DND-41 (cell line): ENCODE results near the gene ERCC5.

Source experiments
- ATAC-seq: fragments of 200-7000 bp; cut with Tn5 transposase; 3 replicates; pipeline ENCODE4 v1.9.1; 2021; ENCODE audit warnings: low read depth; ENCODE audit not compliant: insufficient read depth
- DNase-seq: peaks from one replicate; pipeline ENCODE4 v3.0.0-alpha.2; 2020
- H2AFZ ChIP-seq: 2 replicates; pipeline ENCODE4 v1.6.0; 2012; ENCODE audit warnings: low read depth, low read length
- H3K27ac ChIP-seq: 2 replicates; pipeline ENCODE4 v1.5.1; 2012; ENCODE audit warnings: low read length, inconsistent platforms
- H3K27me3 ChIP-seq: fragments of 200-600 bp; sonication (generic); 2 replicates; pipeline ENCODE4 v1.6.0; 2012; ENCODE audit warnings: low read length, mild to moderate bottlenecking, inconsistent platforms; ENCODE audit not compliant: insufficient read depth, poor library complexity
- H3K36me3 ChIP-seq: 2 replicates; pipeline ENCODE4 v1.5.1; 2012; ENCODE audit warnings: low read length, inconsistent platforms; ENCODE audit not compliant: insufficient read depth
- H3K4me1 ChIP-seq: 2 replicates; pipeline ENCODE4 v1.5.1; 2012; ENCODE audit warnings: mild to moderate bottlenecking, low read length; ENCODE audit not compliant: insufficient read depth
- H3K4me2 ChIP-seq: 2 replicates; pipeline ENCODE4 v1.6.0; 2012; ENCODE audit warnings: mild to moderate bottlenecking, moderate library complexity, low read length, inconsistent platforms; ENCODE audit not compliant: insufficient read depth
- H3K4me3 ChIP-seq, 2 experiments: fragments of 200-600 bp in 1 of 2; shearing (Covaris generic) in 1 of 2; 2 replicates each; pipeline ENCODE4 v1.5.1; 2012 to 2016; ENCODE audit warnings: inconsistent platforms in 2 of 2, low read length in 2 of 2, mild to moderate bottlenecking in 2 of 2, low read depth in 1 of 2, moderate library complexity in 1 of 2
- H3K79me2 ChIP-seq: 2 replicates; pipeline ENCODE4 v1.6.0; 2012; ENCODE audit warnings: low read length, inconsistent platforms; ENCODE audit not compliant: insufficient read depth
- H3K9ac ChIP-seq: 2 replicates; pipeline ENCODE4 v1.6.0; 2012; ENCODE audit warnings: low read depth, mild to moderate bottlenecking, inconsistent platforms, low read length, moderate library complexity
- H3K9me3 ChIP-seq: 2 replicates; pipeline ENCODE4 v1.5.1; 2012; ENCODE audit warnings: low read length, moderate library complexity, mild to moderate bottlenecking, inconsistent platforms; ENCODE audit not compliant: insufficient read depth, severe bottlenecking
- H4K20me1 ChIP-seq: 2 replicates; pipeline ENCODE4 v1.6.0; 2012; ENCODE audit warnings: low read length; ENCODE audit not compliant: insufficient read depth
- CTCF ChIP-seq: IDR thresholded peaks from 2 replicates; pipeline ENCODE4 v1.5.1; 2012; ENCODE audit warnings: borderline replicate concordance, low read length, moderate library complexity, mild to moderate bottlenecking; ENCODE audit not compliant: poor library complexity, severe bottlenecking; ENCODE audit errors: extremely low read depth
- EZH2 ChIP-seq: IDR thresholded peaks from 3 replicates; pipeline ENCODE4 v1.6.1; 2012; ENCODE audit warnings: borderline replicate concordance, low read depth, mild to moderate bottlenecking, moderate library complexity, low read length, inconsistent platforms; ENCODE audit not compliant: severe bottlenecking

Gene ERCC5

GRCh38 chr13:102901056-102901455 lies 55.2 kb downstream of the ERCC5 start:
- no peaks in the 10 kb centered on the region; the same call in 1 of the 2 replicates for H4K20me1 ChIP-seq
- H3K27me3 ChIP-seq, result peaks cover 27% of the 10 kb centered on the region
- no peak overlapping the region for H3K4me3 ChIP-seq
- no peak overlapping the region for H3K4me2 ChIP-seq
- no peak overlapping the region for H3K27ac ChIP-seq
- ATAC-seq (no peak), DNase-seq (no peak)
- no peaks in the 10 kb centered on the region for H3K9me3 ChIP-seq
- no peaks in the 10 kb centered on the region for H3K4me1 ChIP-seq
- H2AFZ ChIP-seq, result no peak overlapping the region
- TF ChIP-seq CTCF (no peak), EZH2 (no peak)
- H3K36me3 ChIP-seq, result no peaks in the 10 kb centered on the region
- H3K9ac ChIP-seq, result no peak overlapping the region
- no peaks in the 10 kb centered on the region for H3K79me2 ChIP-seq

- no peaks in the 10 kb centered on the region for H3K9me3 ChIP-seq
- TF ChIP-seq CTCF, result no peak
- TF ChIP-seq EZH2, result no peak
- no peak overlapping the region for H3K27ac ChIP-seq
- no peaks in the 10 kb centered on the region for H3K79me2 ChIP-seq
- no peaks in the 10 kb centered on the region for H3K36me3 ChIP-seq
- H3K4me2 ChIP-seq, result no peak overlapping the region
- DNase-seq (no peak), ATAC-seq (no peak)
- no peak overlapping the region for H3K4me3 ChIP-seq
- H3K4me1 ChIP-seq, result no peaks in the 10 kb centered on the region
- no peak overlapping the region for H2AFZ ChIP-seq
- peaks cover 27% of the 10 kb centered on the region for H3K27me3 ChIP-seq
- H3K9ac ChIP-seq, result no peak overlapping the region
- no peaks in the 10 kb centered on the region; the same call in 1 of the 2 replicates for H4K20me1 ChIP-seq
Measured at GRCh38 chr13:102901615-102902305, 55.9 kb downstream of the ERCC5 start.

- no peak for TF ChIP-seq EZH2
- TF ChIP-seq CTCF, result no peak
- H3K36me3 ChIP-seq, result no peaks in the 10 kb centered on the region
- no peak overlapping the region for H3K9ac ChIP-seq
- DNase-seq, result no peak
- H3K27ac ChIP-seq, result no peak overlapping the region
- no peaks in the 10 kb centered on the region for H4K20me1 ChIP-seq
- H3K4me1 ChIP-seq, result no peaks in the 10 kb centered on the region
- no peak overlapping the region for H2AFZ ChIP-seq
- H3K9me3 ChIP-seq, result no peaks in the 10 kb centered on the region
- no peak overlapping the region for H3K4me3 ChIP-seq
- H3K27me3 ChIP-seq, result peaks cover 27% of the 10 kb centered on the region
- no peak overlapping the region for H3K4me2 ChIP-seq
- no peak for ATAC-seq
- H3K79me2 ChIP-seq, result no peaks in the 10 kb centered on the region
Measured at GRCh38 chr13:102902789-102903347, 57.0 kb downstream of the ERCC5 start.
